ENCODE measurements around the gene CAB39L. TPM values are rescaled to one million over a fixed set of nuclear protein-coding genes. Genes with fewer than 3 reads are reported as not detected.

The CAB39L gene
- total RNA-seq, 2 experiments from 2014 or later: 9.6 to 28.6 TPM

- Histone ChIP-seq H3K79me2 (ENCODE audit: insufficient read depth, low read depth, low read length) (no peaks in the 10 kb centered on the region), H3K9me2 (ENCODE audit: insufficient read depth, low read length) (no peaks in the 10 kb centered on the region), H3K36me3 (ENCODE audit: insufficient read depth, low read length) (peaks cover 11% of the 10 kb centered on the region; the same call in 1 of the 2 replicates), H3K4me1 (ENCODE audit: insufficient read depth, low read length, poor library complexity, severe bottlenecking) (peaks cover 51% of the 10 kb centered on the region), H4K20me1 (ENCODE audit: insufficient read depth, low read length) (no peaks in the 10 kb centered on the region), H3K27ac (ENCODE audit: low read depth, low read length, poor library complexity, severe bottlenecking) (no peak overlapping the region), H2AFZ (ENCODE audit: low read length) (no peak overlapping the region), H3K4me2 (ENCODE audit: low read length) (no peak overlapping the region), H3K9me3 (ENCODE audit: low read length) (no peaks in the 10 kb centered on the region), H3K4me3 (ENCODE audit: low read depth, low read length, poor library complexity, severe bottlenecking) (no peak overlapping the region)
- no peak for DNase-seq (ENCODE audit: low spot score)
- CTCF ChIA-PET (ENCODE audit: unreplicated experiment): no interaction called here
- no TSS peak for BruUV-seq (replicated peaks)
- POLR2A ChIA-PET: no interaction called here
- TF ChIP-seq EZH2phosphoT487 (IDR thresholded peaks at IDR 0.05; ENCODE audit: borderline replicate concordance, low read depth, low read length): no peak
- no peak for TF ChIP-seq CTCF (conservative IDR thresholded peaks at IDR 0.05; ENCODE audit: low read length)
- intact Hi-C loops (cut with micrococcal nuclease; ENCODE audit: unreplicated experiment): loop anchor here (5.0 kb wide), 1 partner anchor 488 kb away; the partner anchor contains the start of gene KPNA3
Observed at GRCh38 chr13:49304356-49304755, 139.5 kb downstream of the CAB39L start.

GRCh38 chr13:49303533-49304252 is 140.2 kb downstream of the CAB39L start:
- no peak for DNase-seq (ENCODE audit: low spot score)
- H3K27ac ChIP-seq (ENCODE audit: low read depth, low read length, poor library complexity, severe bottlenecking): no peak overlapping the region
- no peaks in the 10 kb centered on the region for H3K79me2 ChIP-seq (ENCODE audit: insufficient read depth, low read depth, low read length)
- no peak overlapping the region for H3K4me3 ChIP-seq (ENCODE audit: low read depth, low read length, poor library complexity, severe bottlenecking)
- ChIA-PET POLR2A (interaction anchor here (0.9 kb wide), 1 partner anchor 94 kb away, joined by 3 read pairs; no protein-coding TSS in a partner anchor), CTCF (ENCODE audit: unreplicated experiment) (no interaction called here)
- no peak overlapping the region; the same call in 1 of the 2 replicates for H2AFZ ChIP-seq (ENCODE audit: low read length)
- no peaks in the 10 kb centered on the region for H3K9me2 ChIP-seq (ENCODE audit: insufficient read depth, low read length)
- H3K9me3 ChIP-seq (ENCODE audit: low read length): no peaks in the 10 kb centered on the region
- intact Hi-C loops (cut with micrococcal nuclease; ENCODE audit: unreplicated experiment): loop anchor here (5.0 kb wide), 1 partner anchor 489 kb away; the partner anchor contains the start of gene KPNA3
- H3K4me1 ChIP-seq (ENCODE audit: insufficient read depth, low read length, poor library complexity, severe bottlenecking): peaks cover 51% of the 10 kb centered on the region
- no peaks in the 10 kb centered on the region for H4K20me1 ChIP-seq (ENCODE audit: insufficient read depth, low read length)
- no peak for TF ChIP-seq EZH2phosphoT487 (IDR thresholded peaks at IDR 0.05; ENCODE audit: borderline replicate concordance, low read depth, low read length)
- no peak for TF ChIP-seq CTCF (conservative IDR thresholded peaks at IDR 0.05; ENCODE audit: low read length)
- BruUV-seq (replicated peaks): no TSS peak
- H3K36me3 ChIP-seq (ENCODE audit: insufficient read depth, low read length): peaks cover 10% of the 10 kb centered on the region; the same call in 1 of the 2 replicates
- H3K4me2 ChIP-seq (ENCODE audit: low read length): no peak overlapping the region

GRCh38 chr13:49302817-49303216 is 141.0 kb downstream of the CAB39L start:
- no peak for TF ChIP-seq EZH2phosphoT487 (IDR thresholded peaks at IDR 0.05; ENCODE audit: borderline replicate concordance, low read depth, low read length)
- TF ChIP-seq CTCF (conservative IDR thresholded peaks at IDR 0.05; ENCODE audit: low read length): no peak
- Histone ChIP-seq H3K4me1 (ENCODE audit: insufficient read depth, low read length, poor library complexity, severe bottlenecking) (peaks cover 51% of the 10 kb centered on the region), H3K4me3 (ENCODE audit: low read depth, low read length, poor library complexity, severe bottlenecking) (no peak overlapping the region), H3K27ac (ENCODE audit: low read depth, low read length, poor library complexity, severe bottlenecking) (peak overlapping the region; percentile 5), H3K36me3 (ENCODE audit: insufficient read depth, low read length) (peaks cover 5% of the 10 kb centered on the region; the same call in 1 of the 2 replicates), H3K9me3 (ENCODE audit: low read length) (no peaks in the 10 kb centered on the region), H4K20me1 (ENCODE audit: insufficient read depth, low read length) (no peaks in the 10 kb centered on the region), H3K4me2 (ENCODE audit: low read length) (peak overlapping the region; percentile 53), H3K79me2 (ENCODE audit: insufficient read depth, low read depth, low read length) (no peaks in the 10 kb centered on the region), H3K9me2 (ENCODE audit: insufficient read depth, low read length) (no peaks in the 10 kb centered on the region), H2AFZ (ENCODE audit: low read length) (peak overlapping the region; percentile 0; the same call in 1 of the 2 replicates)
- DNase-seq (ENCODE audit: low spot score): no peak
- CTCF ChIA-PET (ENCODE audit: unreplicated experiment): no interaction called here
- no TSS peak for BruUV-seq (replicated peaks)
- POLR2A ChIA-PET: interaction anchor here (0.6 to 1.2 kb wide), 6 partner anchors 47 to 134 kb away, joined by 3 to 6 read pairs (median 3); no protein-coding TSS in a partner anchor
- intact Hi-C loops (cut with micrococcal nuclease; ENCODE audit: unreplicated experiment): loop anchor here (1.0 to 5.0 kb wide), 2 partner anchors 92 to 489 kb away; partner anchors contain the start of gene KPNA3
